Testis (tissue), 2 donors: Measurements from ENCODE around the gene RASSF8.

ENCODE experiments used
- POLR2A ChIP-seq: fragments of 450-650 bp; IDR thresholded peaks from one replicate; pipeline ENCODE4 v1.6.1; 2017; ENCODE audit warnings: antibody characterized with exemption, mild to moderate bottlenecking, moderate library complexity
- TF ChIP-seq, protein P1 (sequence below), 3 experiments: fragments of 450-650 bp in 2 of 3; fragments of 200-600 bp in 1 of 3; sonication (generic) in 1 of 3; IDR thresholded peaks; one replicate each; pipeline ENCODE4 v1.5.1; 2016 to 2019; ENCODE audit warnings: antibody characterized with exemption in 3 of 3, mild to moderate bottlenecking in 2 of 3, moderate library complexity in 1 of 3

DNA sequence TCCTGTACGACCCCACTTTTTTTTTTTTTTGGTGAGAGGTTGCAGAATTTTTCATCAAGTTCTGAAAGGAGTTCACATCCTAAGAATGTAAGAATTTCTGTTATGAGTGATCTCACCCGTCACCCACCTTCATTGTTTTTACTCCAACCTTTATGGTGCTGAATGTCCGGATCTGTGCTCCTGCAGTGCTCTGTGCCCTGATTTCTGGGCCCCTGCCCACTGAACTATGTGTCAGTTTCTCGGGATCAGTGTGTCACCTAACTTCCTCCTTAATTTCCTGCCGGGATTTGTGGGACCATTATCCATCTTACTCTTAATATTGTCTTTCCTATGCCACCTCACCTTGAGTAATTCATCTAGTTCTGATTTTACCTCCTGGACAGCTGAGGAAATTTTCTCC lies 11.6 kb downstream of the RASSF8 start:
- no peak for TF ChIP-seq POLR2A
- TF ChIP-seq, protein P1, sequence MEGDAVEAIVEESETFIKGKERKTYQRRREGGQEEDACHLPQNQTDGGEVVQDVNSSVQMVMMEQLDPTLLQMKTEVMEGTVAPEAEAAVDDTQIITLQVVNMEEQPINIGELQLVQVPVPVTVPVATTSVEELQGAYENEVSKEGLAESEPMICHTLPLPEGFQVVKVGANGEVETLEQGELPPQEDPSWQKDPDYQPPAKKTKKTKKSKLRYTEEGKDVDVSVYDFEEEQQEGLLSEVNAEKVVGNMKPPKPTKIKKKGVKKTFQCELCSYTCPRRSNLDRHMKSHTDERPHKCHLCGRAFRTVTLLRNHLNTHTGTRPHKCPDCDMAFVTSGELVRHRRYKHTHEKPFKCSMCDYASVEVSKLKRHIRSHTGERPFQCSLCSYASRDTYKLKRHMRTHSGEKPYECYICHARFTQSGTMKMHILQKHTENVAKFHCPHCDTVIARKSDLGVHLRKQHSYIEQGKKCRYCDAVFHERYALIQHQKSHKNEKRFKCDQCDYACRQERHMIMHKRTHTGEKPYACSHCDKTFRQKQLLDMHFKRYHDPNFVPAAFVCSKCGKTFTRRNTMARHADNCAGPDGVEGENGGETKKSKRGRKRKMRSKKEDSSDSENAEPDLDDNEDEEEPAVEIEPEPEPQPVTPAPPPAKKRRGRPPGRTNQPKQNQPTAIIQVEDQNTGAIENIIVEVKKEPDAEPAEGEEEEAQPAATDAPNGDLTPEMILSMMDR (IDR thresholded peaks at IDR 0.05) = no peak
